HG02642 (cell line): Measurements from ENCODE around the gene CDH4.

ENCODE experiments used
- ATAC-seq: cut with Tn5 transposase; IDR thresholded peaks from one replicate; pipeline ENCODE4 v1.9.1; 2021; ENCODE audit warnings: mild to moderate bottlenecking; ENCODE audit not compliant: unreplicated experiment, poor library complexity

CDH4 gene

GRCh38 chr20:61869750-61870507 lies 617.9 kb downstream of the CDH4 start:
- no peak for ATAC-seq

- ATAC-seq = no peak
Observed at GRCh38 chr20:61871160-61871559, 619.1 kb downstream of the CDH4 start.

- no peak for ATAC-seq
Observed at GRCh38 chr20:61871913-61872312, 619.9 kb downstream of the CDH4 start.

GRCh38 chr20:61872371-61872900 lies 620.4 kb downstream of the CDH4 start:
- ATAC-seq = no peak

GRCh38 chr20:61873651-61874420 lies 621.8 kb downstream of the CDH4 start:
- no peak for ATAC-seq

- ATAC-seq = no peak
Observed at GRCh38 chr20:61874421-61875068, 622.5 kb downstream of the CDH4 start.

GRCh38 chr20:61875221-61875885 lies 623.3 kb downstream of the CDH4 start:
- ATAC-seq = no peak

GRCh38 chr20:61875996-61876395 lies 623.9 kb downstream of the CDH4 start:
- ATAC-seq = no peak

- no peak for ATAC-seq
Observed at GRCh38 chr20:61876952-61877728, 625.1 kb downstream of the CDH4 start.

GRCh38 chr20:61877776-61878477 lies 625.9 kb downstream of the CDH4 start:
- ATAC-seq = no peak

- no peak for ATAC-seq
Observed at GRCh38 chr20:61878478-61879302, 626.6 kb downstream of the CDH4 start.

- no peak for ATAC-seq
Observed at GRCh38 chr20:61879303-61879620, 627.2 kb downstream of the CDH4 start.

GRCh38 chr20:61879694-61880093 lies 627.6 kb downstream of the CDH4 start:
- ATAC-seq = no peak

GRCh38 chr20:61880706-61881105 lies 628.6 kb downstream of the CDH4 start:
- no peak for ATAC-seq

- ATAC-seq = no peak
Observed at GRCh38 chr20:61881416-61881815, 629.4 kb downstream of the CDH4 start.

- ATAC-seq = no peak
Observed at GRCh38 chr20:61881861-61882260, 629.8 kb downstream of the CDH4 start.

GRCh38 chr20:61882716-61883615 lies 630.9 kb downstream of the CDH4 start:
- no peak for ATAC-seq
